ENCODE results near the gene SCG3.

The SCG3 gene

DNA sequence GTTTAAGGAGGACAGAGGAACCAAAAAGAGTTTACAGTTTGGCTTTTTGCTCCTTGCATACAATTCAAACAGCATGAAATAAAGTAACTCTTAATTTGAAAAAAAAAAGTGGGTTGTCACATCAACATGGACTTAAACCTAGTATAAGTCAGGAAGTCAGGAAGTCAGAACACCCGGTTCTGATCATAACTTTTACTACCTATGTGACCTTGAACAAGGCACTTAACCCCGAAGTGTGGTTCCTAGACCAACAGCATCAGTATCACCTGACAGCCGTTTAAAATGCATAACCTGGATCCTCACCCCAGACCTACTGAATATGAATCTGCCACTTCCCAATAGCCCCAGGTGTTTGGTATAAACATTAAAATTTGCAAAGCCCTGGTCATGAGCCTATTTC lies 37.4 kb downstream of the SCG3 start:
- TF ChIP-seq, protein P1, sequence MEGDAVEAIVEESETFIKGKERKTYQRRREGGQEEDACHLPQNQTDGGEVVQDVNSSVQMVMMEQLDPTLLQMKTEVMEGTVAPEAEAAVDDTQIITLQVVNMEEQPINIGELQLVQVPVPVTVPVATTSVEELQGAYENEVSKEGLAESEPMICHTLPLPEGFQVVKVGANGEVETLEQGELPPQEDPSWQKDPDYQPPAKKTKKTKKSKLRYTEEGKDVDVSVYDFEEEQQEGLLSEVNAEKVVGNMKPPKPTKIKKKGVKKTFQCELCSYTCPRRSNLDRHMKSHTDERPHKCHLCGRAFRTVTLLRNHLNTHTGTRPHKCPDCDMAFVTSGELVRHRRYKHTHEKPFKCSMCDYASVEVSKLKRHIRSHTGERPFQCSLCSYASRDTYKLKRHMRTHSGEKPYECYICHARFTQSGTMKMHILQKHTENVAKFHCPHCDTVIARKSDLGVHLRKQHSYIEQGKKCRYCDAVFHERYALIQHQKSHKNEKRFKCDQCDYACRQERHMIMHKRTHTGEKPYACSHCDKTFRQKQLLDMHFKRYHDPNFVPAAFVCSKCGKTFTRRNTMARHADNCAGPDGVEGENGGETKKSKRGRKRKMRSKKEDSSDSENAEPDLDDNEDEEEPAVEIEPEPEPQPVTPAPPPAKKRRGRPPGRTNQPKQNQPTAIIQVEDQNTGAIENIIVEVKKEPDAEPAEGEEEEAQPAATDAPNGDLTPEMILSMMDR (IDR thresholded peaks at IDR 0.05; ENCODE audit: low read depth, low read length): no peak
- no peak overlapping the region for H3K4me3 ChIP-seq (ENCODE audit: low read depth, low read length)

DNA sequence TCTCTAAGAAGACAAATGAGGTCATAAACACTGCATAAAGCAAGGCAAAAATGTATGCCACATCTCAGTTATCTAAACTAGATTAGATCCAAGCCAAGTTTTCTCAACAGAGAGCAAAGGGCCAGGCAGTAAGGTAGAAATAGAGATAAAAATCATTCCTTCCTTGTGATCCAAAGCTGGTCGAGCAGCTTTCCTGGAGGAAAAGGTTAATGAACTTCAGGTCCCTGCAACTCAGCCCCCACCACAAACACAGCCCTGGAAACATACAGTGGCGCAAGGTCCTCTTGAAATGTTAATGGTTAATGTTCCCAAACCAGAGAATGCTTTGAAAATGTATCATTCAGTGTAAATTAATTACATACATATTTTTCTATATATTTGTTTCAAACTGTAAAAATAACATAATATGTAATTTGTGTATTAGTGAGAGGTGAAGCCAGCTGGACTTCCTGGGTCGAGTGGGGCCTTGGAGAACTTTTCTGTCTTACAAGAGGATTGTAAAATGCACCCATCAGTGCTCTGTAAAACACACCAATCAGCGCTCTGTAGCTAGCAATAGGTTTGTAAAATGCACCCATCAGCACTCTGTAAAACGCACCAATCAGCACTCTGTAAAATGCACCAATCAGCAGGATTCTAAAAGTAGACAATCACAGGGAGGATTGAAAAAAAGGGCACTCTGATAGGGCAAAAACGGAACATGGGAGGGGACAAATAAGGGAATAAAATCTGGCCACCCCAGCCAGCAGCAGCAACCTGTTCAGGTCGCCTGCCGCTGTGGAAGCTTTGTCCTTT lies 39.1 kb downstream of the SCG3 start:
- TF ChIP-seq, protein P1 (IDR thresholded peaks at IDR 0.05; ENCODE audit: low read depth, low read length): no peak
- no peak overlapping the region for H3K4me3 ChIP-seq (ENCODE audit: low read depth, low read length)

DNA sequence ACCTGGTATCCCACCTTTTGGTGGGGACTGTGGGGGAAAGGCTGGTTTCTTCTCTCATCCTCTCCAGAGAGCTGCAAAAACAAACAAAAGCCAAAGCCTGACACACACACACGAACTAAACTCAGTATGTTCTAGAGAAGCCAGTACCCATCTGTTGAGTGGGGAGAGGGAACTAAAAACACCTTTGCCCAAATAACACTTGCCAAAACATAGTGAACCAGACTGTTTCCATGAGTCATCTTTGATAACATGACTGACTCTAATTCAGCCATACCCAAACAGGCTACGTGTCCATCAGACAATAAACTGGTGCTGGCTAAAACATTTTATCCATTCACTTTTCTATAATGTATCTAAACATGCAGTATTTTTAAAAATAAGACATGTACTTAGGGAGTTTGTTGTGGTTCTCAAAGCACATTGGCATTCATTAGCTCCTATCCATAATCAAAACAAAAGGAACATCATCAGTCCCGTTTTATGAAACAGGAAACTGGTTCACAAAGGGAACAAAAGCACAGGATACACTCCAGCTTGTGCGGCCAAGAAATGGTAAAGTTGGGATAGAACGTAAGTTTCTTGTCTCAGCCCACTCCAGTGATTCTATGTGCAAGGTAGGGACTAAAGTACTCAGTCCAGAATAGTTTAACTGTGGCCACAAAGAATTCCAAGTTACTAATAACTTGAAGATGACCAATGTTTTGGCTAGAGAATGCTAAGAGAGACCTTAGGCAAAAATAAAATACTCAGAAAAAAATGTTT lies 40.1 kb downstream of the SCG3 start:
- TF ChIP-seq, protein P1 (IDR thresholded peaks at IDR 0.05; ENCODE audit: low read depth, low read length): no peak
- no peak overlapping the region for H3K4me3 ChIP-seq (ENCODE audit: low read depth, low read length)

DNA sequence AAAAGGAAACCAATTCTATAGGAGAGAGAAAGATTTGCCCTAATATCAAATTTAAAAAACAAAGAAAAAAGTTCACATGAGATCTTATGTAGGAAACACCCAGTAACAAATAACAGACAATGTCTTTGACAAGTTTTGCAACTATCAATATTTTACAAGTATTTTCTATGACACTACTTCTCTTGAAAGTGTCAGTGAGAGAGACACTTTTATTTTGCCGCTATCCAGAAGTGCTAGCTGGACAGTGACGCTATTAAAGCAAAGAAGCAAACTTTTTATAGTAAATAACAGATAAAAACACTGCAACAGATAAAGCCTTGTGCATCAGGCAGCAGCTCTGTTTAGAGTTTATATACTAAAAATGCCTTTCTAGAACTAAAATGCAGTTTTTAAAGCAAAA lies 42.9 kb downstream of the SCG3 start:
- TF ChIP-seq, protein P1 (IDR thresholded peaks at IDR 0.05; ENCODE audit: low read depth, low read length): no peak
- H3K4me3 ChIP-seq (ENCODE audit: low read depth, low read length): no peak overlapping the region

DNA sequence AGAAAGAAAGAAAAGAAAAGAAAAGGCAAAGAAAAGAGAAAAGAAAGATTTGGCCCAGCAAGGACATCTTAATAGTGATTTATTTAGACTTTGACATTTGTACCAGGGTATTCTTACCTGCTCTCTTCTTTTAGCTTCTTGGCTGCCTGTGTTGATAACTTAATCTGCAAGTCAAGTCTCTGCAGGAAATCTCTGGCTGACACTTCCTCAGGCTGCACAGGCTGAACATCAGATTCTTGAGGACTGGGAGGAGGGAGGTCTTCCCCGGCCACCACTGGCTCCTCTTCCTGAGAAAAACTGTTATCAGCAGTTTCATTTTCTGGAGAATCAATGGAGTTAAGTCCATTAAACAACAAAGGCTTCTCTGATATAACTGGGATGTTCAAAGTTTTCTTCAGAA lies 43.4 kb downstream of the SCG3 start:
- no peak overlapping the region for H3K4me3 ChIP-seq (ENCODE audit: low read depth, low read length)
- TF ChIP-seq, protein P1 (IDR thresholded peaks at IDR 0.05; ENCODE audit: low read depth, low read length): no peak

DNA sequence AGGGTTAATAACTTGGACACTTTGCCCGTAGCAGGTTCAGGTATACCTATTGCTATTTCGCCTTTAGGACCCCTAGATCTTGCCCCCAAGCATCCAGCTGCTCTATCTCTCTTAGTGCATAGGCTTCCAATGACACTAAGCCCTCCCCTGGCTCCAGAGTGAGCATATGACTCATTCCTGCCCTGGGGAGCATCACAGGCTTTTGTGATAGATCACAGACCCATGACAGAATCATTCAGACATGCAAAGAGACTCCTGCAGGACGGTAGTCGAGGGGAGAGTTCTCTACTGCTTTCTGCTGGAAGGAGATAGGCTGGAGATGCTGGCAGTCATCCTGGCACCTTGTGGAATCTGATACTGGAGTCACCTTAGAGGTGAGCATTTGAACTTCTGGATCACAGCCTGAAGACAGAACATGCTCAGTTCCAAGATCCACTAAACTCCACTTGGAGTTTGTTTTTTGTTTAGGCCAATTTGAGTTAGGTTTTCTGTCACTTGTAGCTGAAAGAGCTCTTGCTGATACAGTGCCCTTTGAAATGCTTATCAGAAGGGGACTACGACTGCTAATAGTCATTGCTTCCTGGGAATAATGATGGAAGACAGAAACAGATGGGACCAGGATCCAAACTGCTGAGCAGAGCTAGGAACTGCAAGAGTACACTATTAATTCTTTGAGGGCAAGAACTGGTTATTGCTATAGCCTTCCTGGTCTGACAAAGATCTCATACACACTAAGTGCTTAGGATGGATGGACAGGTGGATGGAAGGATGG lies 45.2 kb downstream of the SCG3 start:
- H3K4me3 ChIP-seq (ENCODE audit: low read depth, low read length): no peak overlapping the region
- TF ChIP-seq, protein P1 (IDR thresholded peaks at IDR 0.05; ENCODE audit: low read depth, low read length): no peak
